Measurements from ENCODE around the gene C2CD4C.

DNA sequence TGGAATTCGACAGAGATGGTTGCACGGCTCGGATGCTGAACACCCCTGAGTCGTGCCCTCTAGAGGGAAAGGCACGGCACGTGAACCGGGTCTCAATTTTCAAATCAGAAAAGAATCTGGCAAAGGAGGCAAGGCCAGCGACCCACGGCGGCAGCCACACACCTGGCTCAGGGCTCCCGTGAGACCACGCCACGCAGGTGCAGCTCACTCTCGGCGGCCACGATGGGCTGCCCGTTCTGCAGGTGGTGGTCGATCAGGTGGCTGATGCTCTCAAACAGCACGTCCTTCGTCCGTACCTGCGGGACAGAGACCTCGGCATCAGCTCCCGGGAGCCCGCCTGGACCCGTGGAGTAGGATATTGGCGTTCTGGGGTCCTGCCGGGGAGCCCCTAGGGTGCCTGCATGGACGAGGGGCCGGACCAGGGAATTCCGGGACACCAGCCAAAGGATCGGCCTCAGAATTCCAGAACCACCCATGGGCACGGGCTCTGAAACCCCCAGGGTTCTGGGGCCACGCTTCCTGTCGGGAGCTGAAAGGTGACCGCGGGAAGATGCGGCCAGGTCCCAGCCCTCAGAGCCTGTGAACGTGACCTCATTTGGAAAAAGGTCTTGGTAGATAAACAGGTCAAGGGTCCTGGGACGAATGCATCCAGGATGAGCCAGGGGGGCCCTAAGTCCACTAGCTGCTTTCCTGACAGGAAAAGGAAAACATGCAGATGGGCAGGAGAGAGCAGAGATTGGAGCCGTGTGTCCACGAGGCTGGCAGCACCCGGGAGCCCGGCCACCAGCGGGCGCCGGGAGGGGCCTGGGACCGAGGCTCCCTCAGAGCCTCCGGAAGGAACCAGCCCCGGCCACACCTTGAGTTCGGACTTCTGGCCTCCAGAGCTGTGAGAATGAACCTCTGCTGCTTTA is 10.1 kb upstream of the C2CD4C start:
- peak; percentile 18 to 73 (median 62) for TF ChIP-seq POLR2AphosphoS5 (IDR thresholded peaks at IDR 0.05)
- TF ChIP-seq, protein P1, sequence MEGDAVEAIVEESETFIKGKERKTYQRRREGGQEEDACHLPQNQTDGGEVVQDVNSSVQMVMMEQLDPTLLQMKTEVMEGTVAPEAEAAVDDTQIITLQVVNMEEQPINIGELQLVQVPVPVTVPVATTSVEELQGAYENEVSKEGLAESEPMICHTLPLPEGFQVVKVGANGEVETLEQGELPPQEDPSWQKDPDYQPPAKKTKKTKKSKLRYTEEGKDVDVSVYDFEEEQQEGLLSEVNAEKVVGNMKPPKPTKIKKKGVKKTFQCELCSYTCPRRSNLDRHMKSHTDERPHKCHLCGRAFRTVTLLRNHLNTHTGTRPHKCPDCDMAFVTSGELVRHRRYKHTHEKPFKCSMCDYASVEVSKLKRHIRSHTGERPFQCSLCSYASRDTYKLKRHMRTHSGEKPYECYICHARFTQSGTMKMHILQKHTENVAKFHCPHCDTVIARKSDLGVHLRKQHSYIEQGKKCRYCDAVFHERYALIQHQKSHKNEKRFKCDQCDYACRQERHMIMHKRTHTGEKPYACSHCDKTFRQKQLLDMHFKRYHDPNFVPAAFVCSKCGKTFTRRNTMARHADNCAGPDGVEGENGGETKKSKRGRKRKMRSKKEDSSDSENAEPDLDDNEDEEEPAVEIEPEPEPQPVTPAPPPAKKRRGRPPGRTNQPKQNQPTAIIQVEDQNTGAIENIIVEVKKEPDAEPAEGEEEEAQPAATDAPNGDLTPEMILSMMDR (IDR thresholded peaks at IDR 0.05 in 8 of 11, conservative IDR thresholded peaks at IDR 0.05 in 3 of 11): no peak
